Daoy (cell line): ENCODE data around the gene ARL14EP. TPM values are rescaled to one million over a fixed set of nuclear protein-coding genes. Genes with fewer than 3 reads are reported as not detected.

Experiments used
- DNase-seq: peaks from one replicate; pipeline ENCODE4 v3.0.0-alpha.2; 2015; ENCODE audit warnings: low read depth
- total RNA-seq: library from RNA; depleted of rRNA; stranded (reverse); fragments of >200 nt; shearing (Covaris generic); gene quantifications from 2 replicates; pipeline ENCODE4 v1.2.3, GENCODE V29; 2014

The ARL14EP gene
- total RNA-seq, 1 experiment from 2014 or later: 13.0 TPM

DNA sequence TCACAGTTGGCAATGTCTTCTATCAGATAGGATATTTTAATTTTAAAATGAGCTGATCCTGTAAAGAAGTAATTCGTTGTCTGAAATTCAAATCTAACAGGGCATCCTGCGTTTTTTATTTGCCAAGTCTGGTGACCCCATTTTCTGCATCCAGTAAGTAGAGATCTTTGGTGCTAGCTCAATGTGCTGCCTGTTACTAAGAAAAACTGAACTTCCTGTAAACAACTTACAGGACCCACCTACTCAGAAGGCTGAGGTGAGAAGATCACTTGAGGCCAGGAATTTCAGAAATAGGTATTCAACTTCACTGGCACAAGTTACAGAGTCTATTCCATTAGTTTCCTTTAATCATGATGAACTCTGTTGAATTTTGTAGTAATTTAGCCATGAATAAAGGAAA is 4.0 kb downstream of the ARL14EP start:
- DNase-seq: no peak

DNA sequence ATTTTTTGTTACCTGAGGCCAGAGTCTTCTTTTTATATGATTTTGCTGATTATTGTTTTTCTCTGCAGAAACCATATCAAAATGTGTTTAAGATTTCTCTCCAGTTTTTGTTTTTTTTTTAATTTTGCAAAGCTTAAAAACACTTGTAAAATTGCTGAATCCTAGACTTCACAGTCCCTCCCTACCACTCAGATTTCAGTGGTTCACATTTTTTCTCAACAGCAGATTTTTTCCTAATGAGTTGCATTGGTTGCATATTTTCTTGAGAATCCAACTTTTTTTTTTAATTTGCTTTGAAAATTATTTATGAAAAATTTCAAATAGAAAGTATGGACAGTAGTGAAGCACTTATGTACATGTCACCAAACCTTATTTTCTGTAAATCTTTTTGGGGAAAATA is 5.8 kb downstream of the ARL14EP start:
- DNase-seq: no peak

DNA sequence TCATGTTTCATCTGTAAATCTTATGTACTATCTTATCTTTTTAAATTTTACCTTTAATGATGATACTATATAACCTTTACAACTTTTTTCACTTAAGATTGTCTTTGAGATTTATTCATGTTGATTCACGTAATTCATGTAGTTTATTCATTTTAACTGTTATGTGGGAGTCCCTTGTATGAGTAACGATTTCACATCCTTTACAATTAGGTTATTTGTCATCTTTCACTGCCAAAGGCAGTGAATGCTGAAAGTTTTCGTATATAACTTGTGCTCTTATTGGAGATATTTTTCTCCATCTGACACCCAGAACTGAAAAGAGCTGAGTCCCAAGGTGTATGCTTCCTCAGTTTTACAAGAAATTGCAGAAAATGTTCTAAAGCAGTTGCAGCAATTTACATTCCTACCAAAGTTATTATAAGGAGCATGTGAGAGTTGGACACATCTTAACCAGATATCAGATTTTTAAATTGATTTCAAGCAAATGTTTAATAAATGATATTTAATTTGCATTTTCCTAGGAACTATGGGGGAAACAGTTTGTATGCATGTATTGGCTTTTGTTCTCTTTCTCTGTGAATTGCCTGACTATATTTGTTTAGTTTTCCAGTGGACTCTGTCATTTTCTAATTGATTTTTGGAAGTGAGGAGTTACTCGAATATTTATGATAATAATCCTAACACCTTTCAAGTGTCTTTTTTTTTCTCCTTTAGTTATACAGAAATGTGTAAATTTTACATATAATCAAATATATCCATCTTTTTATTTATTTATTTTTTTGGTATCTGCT is 6.4 kb downstream of the ARL14EP start:
- DNase-seq: no peak

DNA sequence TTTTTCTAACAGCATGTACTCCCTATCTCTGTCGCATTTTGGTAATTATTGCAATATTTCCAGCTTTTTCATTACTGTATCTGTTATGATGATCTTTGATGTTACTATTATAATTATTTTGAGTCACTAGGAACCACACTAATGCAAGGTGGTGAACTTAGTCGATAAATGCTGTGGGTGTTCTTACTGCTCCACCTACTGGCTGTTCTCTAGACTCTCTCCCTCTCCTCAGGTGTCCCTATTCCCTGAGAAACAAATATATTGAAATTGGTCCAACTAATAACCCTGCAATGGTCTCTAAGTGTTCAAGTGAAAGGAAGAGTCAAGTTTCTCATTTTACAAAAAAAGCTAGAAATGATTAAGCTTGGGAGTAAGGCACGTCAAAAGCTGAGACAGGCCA is 10.5 kb downstream of the ARL14EP start:
- DNase-seq: no peak

DNA sequence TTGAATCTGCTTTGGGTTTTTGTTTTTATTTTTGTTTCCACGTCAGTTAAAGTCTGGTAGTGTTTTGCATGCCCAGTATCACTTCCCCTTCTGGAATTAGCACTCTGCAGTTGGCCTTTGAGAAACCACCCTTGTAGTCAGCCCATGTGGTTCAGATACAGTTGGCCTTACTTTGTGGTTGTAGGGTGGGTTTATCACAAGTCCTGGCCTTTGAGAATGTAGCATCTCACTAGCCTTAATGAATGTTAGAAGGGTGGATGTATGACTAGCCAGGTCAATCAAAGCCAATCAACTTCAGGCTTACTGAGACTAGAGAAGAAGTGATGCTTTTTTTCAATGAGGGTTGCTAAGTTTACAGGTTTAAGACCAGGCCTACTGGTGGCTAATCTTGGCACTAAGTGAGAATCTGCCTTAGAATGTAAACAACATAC is 19.8 kb downstream of the ARL14EP start:
- DNase-seq: no peak

DNA sequence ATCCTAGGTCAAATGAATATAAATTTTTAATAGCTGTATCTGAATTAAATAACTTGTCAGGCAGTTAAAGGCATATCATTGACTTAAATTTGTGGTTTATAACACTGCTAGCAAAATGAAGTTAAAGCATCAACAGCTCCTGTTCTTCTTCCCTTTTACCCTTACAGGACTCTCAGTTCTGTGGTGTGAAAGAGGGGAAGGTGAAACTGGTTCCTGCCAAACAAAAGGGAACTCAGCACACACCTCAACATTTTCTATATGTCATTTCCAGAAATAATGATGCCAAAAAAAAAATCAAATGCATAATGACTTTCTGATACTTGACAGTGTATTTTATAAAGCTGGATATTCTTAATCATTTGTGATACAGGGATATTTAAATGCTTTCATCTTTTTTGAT is 21.2 kb downstream of the ARL14EP start:
- DNase-seq: no peak

DNA sequence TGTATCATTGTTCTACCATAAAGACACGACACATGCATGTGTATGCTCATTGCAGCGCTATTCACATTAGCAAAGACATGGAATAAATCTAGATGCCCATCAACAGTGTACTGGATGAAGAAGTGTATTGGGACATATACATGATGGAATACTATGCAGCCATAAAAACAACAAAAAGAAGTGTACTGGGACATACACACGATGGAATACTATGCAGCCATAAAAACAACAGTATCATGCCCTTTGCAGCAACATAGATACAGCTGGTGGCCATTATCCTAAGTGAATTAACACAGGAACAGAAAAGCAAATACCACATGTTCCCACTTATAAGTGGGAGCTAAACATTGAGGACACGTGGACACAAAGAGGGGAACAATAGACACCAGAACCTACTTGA is 22.7 kb downstream of the ARL14EP start:
- no peak for DNase-seq

DNA sequence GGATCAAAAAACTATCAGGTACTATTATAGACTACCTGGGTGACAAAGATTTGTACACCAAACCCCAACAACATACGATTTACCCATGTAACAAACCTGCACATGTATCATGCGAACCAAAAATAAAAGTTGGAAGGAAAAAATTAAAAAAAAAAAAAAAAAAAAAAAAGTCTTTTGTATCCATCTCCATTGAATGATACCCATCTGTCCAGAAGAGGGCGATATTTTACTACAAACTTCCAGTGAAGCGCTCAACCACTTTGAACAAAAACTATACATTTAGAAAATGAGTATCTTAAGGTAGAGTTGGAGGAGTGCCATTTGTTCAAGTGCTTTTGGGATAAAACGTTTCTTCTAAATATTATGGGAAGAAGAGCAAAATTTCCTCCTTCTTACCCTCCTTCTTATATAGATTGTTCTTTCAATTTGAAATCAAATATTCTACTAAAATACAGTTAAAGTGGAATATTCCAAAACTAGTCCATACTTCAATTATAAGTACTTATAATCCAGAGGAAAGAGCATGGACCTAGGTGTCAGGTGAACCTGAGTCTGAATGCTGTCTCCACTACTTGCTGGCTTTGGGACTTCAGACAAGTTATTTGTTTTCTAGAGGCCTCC is 23.3 kb downstream of the ARL14EP start:
- DNase-seq: peak; percentile 35

DNA sequence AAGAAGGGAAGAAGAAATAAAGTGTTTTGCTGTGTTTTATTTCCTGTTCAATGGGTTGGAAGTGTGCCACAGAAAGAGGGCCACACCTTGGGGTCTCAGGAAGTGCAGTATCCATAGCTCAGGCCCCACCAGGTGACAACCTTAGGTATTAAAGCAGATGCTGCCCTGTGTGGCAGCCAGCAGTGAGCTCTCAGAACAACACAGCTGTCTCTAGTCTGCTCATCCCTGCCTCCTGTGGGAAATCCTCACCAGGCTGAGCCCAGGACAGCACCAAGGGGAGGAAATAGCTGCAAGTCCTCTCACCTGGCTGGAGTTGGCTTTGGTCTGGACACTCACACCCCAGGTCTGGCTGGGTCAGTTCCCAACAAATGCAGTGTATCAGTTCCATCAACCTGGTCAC is 25.1 kb downstream of the ARL14EP start:
- DNase-seq: no peak

DNA sequence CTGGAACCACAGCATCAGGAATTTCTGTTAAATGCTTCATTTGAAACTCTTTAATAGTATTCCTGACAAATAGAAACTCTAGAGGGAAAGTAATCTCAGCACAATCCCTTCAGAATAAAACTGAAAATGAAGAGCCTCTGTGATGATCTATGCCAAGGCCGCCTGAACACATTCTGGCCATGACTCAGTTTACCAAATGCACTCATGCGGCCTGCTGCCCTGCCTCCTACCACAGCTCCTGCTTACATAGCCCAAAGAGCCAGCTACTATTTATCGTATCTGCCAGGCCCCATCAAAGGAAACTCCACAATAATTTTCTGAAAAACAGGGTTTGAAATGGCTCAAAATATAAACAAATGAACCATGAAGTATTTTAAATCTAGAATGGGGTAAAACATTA is 27.0 kb downstream of the ARL14EP start:
- DNase-seq: no peak

DNA sequence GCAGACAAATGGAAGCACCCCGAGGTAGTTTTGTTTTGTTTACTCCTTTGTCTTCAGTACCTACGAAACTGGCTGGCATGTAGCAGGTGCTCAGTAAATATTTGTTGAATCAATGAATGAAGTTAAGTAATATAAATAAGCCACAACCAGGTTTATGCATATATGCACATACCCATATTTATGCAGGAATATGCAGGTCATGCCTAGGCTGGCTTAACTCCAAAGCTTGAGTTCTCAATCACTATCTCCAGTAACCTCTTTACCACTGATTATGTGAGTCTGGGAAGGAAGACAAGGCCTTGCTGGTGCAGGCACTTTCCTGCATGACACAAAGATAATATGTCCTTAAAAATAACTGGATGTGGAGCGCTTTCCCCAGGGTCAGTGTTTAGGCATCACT is 27.5 kb downstream of the ARL14EP start:
- no peak for DNase-seq

DNA sequence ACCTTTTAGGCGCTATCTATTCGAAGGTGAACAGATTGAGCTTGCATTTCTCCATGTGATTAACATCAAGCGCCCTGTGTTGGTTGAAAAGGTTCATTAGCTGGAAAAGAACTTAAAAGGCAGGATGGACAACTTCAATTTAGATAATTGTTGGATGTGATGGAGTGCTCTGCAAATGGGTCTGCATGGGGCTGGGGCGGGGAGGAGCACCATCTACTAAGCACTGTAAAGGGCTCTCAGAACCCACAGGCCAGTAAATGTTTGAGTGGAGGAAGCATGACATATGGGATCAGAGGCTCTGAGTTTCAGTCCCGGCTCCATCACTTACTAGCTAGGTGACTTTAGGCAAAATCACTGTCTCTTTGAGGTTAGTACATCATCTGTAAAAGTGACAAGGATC is 28.2 kb downstream of the ARL14EP start:
- no peak for DNase-seq

DNA sequence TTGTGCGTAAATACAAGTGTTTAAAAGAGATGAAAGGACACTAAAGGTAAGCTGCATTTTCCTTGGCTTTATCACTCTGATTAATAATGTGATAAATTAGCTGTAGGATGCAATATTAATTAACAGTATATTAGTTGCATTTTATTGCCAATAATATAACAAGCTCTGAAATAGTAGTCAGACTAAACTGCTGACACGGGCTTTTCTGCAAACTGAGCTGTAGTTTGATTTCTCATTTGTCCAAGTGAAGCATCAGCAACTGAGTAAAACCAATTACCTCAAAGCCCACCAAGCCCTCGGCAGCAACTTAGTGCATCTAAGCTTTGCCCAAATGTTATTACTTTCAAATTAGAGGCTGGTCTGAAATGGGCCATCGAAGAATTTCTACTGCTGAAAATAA is 33.5 kb downstream of the ARL14EP start:
- DNase-seq: no peak

DNA sequence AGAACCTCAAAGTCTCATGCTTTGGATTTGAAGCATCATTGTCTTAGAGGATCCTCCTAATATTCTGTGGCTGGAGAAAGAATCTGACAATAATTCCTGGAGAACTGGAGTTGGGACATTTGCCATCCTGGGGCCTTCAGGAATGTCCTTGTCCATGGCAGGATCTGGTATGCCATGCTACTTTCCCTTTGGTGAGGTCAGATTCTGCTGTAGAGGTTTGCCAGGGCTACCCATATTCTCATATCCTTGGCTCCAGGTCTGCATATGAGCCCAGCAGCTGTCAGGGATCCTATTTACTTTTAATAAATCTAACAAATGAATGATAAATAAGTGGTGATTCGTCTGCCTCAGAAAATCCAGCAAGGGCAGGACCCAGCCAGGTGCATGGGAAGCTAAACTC is 35.0 kb downstream of the ARL14EP start:
- no peak for DNase-seq

DNA sequence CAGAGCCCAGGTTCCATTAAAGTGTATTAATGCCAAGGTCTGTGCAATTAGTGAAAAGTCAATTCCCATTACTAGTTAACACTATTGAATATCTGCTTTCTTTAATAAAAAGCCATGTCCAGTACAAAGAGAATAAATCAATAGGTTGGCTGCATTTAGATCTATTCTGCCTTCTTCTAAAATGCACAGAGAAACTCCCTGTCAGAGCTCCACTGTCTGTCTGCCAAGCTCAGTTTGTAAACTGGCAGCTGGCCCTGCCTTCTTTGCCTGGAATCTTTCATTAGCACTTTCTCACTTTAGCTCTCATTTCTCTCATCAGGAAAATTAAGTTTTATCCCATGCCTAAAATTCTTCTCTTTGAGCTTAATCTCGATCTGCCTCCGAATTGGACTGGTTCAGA is 35.6 kb downstream of the ARL14EP start:
- no peak for DNase-seq

DNA sequence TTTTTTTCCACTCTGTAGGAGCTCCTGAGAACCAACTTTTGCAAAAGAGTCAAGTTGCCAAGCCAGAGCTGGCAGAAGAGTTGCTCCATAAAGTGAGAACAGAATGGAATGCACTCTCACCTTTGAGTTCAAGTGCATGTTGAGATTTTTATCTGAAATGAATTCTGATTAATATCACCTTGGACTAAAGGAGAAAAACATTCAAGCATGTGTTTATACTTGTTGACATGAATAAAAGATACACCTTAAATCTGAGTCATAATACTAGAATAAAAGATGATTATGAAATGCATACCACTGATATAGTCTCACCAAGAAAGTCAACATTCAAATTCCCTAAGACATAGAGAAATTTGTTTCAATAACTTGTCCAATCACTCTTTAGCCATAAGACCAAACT is 37.8 kb downstream of the ARL14EP start:
- no peak for DNase-seq

DNA sequence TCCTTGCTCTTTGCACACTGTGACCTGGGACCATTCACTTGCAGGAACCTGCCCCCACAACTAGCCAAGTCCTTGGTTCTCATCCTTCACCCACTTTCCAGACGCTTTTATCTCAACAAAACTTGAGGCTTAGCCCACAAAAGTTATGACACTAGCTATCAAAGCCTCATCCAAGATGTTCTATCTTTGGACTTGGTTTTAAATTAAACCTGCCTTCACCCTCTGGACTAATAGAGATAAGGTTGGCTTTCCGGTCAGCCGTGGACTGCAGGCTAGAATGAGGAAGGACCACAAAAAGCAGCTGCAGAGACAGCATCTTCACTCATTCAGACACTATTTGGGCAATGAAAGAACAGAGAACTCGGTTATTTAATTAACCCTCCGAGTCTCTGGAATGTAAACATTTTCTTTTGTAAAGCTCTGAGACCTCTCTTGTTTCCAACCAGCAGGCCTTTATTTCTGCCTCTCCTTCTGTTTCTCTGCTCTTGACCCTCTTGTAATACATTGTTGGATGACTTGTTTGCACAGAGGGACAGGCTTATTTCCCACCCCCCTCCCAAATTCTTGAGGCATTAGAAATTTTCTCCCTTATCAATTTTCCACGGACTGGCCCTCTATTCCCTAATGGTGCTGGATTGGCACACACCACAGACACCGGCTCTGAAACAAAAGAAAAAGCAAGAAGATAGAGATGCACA is 41.4 kb downstream of the ARL14EP start:
- no peak for DNase-seq

DNA sequence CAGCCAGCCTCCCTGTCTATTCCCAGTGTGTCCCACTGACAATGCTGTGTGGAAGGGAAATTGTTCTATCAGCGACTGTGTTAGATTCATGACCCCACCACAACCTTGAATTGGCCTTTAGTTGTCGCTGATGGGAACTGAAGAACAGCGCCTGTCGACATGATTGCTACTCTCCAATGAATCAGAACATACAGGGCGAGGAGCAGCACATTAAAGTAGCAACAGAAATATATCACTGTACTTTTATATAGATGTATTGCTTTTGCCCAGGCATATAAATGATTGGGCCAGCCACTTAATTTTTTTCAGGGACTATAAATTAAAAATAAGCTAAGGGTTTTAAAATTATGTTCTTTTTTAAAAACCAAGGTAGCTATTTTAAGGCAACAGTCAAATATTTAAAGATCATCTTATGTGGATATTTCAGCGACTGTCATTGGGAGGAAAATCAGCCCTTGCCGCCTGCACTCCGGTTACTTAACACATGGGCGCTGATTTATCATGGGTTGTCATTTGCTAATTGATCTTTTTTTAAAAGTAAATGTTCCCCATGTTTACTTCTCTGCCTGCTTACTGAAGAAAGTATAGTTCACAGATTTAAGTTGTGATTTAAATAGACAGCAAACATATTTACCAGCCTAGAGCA is 42.1 kb downstream of the ARL14EP start:
- no peak for DNase-seq

DNA sequence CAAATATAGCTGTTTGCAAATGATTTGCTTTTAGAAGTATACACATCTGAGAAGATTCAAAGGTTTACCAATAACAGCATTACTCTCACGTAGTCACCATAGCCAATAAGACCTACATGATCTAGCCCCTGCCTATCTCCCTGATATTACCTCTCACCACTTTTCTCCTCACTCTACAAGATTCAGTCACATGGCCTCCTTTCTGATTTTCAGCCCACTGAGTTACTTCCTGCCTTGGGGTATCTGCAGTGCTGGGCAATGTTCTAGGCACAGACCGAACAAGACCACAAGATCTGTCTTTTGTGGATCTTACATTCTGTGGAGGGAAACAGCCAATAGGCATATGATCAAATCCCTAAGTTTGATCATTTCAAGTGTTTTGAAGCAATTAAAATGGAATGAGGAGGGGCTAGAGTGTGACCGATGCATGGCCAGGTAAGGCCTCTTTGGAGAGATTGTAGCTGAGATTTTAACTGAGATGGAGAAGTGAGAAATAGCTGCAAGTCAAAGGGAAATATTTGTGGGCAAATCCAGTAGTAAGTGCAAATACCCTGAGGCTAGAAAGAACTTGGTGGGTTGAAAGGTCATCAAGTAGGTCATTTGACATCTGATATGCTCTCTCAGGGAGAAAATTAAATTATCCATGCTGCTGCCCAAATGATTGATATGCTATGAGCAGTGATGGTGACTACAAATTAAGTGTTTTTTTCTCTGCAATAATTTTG is 43.1 kb downstream of the ARL14EP start:
- no peak for DNase-seq

DNA sequence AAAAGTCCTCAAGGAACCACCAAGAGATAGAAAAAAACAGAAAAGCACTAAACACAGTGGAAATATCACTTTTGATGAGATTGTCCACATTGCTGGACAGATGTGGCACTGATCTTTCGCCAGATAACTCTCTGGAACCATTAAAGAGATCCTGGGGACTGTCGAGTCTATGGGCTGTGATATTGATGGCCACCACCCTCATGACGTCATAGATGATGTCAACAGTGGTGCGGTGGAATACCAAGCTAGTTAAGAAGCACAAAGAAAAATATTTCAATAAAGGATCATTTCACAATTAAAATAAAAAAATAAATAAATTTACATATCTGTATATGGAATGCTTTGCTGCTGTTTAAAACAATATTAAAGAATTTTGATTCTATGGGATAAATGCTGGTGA is 45.5 kb downstream of the ARL14EP start:
- DNase-seq: no peak

DNA sequence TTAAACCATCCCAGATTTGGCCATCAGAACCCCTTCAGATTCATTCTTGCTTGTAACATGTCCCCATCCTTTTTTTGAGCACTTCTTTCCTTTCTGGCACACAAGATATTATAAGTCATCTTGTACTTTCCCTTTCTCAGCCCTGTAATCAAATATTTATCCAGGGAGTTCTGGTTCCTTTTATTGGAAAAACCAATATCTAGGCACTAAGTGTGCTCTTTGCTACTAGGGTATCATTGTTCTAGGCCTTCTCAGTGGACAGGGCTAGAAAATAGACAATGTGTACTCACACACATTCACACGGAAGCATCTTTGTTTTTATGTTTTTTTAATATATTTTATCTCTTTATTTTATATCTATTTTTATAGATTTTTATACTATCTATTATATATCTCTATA is 47.3 kb downstream of the ARL14EP start:
- no peak for DNase-seq

DNA sequence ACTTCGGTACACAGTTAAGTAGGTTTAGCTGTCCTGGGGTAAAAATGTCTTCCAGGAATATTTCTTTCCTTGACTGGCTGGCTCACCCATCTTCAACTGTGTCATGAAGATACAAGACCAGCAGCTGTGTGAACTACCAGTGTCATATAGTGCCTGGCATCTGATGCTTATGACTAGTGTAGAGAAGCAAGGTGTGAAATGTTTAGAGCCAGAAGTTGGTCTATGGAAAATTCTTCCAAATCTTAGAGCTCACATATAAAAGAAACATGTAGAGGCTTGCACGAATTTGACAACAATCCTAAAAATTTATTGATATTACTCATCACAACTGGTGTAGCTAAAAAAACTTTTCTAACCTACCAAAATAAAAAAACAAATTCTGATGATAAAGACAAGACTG is 54.4 kb downstream of the ARL14EP start:
- no peak for DNase-seq
